H1 (cell line): ENCODE measurements around the gene SMIM41. TPM values are rescaled to one million over a fixed set of nuclear protein-coding genes. Genes with fewer than 3 reads are reported as not detected.

ENCODE experiments used
- CTCF ChIA-PET: fragments of 300-600 bp; sonication (Branson Sonifier 250); formaldehyde crosslinking; loops from one replicate; lab custom pipeline; 2021; ENCODE audit not compliant: partially characterized antibody; lab: Charles Lee
- POLR2A ChIA-PET: fragments of 300-600 bp; sonication (Branson Sonifier 250); formaldehyde crosslinking; loops from one replicate; lab custom pipeline; 2021; ENCODE audit warnings: inconsistent platforms; ENCODE audit not compliant: partially characterized antibody; lab: Charles Lee
- DNase-seq, 2 experiments: peaks; one replicate each; pipeline versions ENCODE4 v3.0.0 to v3.0.0-alpha.2; 2010 to 2022; ENCODE audit warnings: low spot score in 2 of 2, low read depth in 1 of 2, mixed read lengths in 1 of 2
- FAIRE-seq: peaks from 2 replicates; lab custom pipeline; 2011; peaks lifted over from hg19 to GRCh38; lab: Jason Lieb, UNC
- H2AFZ ChIP-seq: 2 replicates; pipeline ENCODE4 v1.8.1; 2012; ENCODE audit warnings: low read length, inconsistent platforms
- H2AK5ac ChIP-seq: 2 replicates; pipeline ENCODE4 v1.6.1; 2013; ENCODE audit warnings: low read depth, low read length
- H2BK120ac ChIP-seq: replicated peaks from 2 replicates; pipeline ENCODE3; 2013; ENCODE audit warnings: low read depth, low read length, inconsistent platforms
- H2BK12ac ChIP-seq: 2 replicates; pipeline ENCODE4 v1.6.1; 2013; ENCODE audit warnings: low read depth, low read length
- H2BK15ac ChIP-seq: 2 replicates; pipeline ENCODE4 v1.6.1; 2013; ENCODE audit warnings: low read length
- H2BK20ac ChIP-seq: 2 replicates; pipeline ENCODE4 v1.6.1; 2013; ENCODE audit warnings: low read length
- H2BK5ac ChIP-seq: 2 replicates; pipeline ENCODE4 v1.6.1; 2013; ENCODE audit warnings: low read depth, low read length
- H3K14ac ChIP-seq: 2 replicates; pipeline ENCODE4 v1.6.1; 2013; ENCODE audit warnings: inconsistent platforms; ENCODE audit not compliant: insufficient read length
- H3K18ac ChIP-seq: 2 replicates; pipeline ENCODE4 v1.6.1; 2013; ENCODE audit warnings: low read length; ENCODE audit errors: extremely low read depth
- H3K23ac ChIP-seq: 2 replicates; pipeline ENCODE4 v1.6.1; 2013; ENCODE audit warnings: inconsistent platforms; ENCODE audit not compliant: insufficient read length
- H3K23me2 ChIP-seq: 2 replicates; pipeline ENCODE4 v1.6.1; 2013; ENCODE audit warnings: low read depth, low read length
- H3K27ac ChIP-seq: 2 replicates; pipeline ENCODE4 v1.6.1; 2011; ENCODE audit warnings: low read depth, low read length, inconsistent platforms
- H3K27me3 ChIP-seq, 4 experiments: replicated peaks in 1 of 4; 1 replicate in 1 of 4; 2 replicates in 3 of 4; pipeline versions ENCODE4 v1.6.1 to v1.8.1; 2011 to 2013; ENCODE audit warnings: low read length in 3 of 4, mild to moderate bottlenecking in 3 of 4, inconsistent platforms in 2 of 4, mixed read lengths in 2 of 4, moderate library complexity in 1 of 4; ENCODE audit not compliant: control insufficient read depth in 3 of 4, insufficient read depth in 3 of 4; ENCODE audit errors: extremely low read depth in 1 of 4
- H3K36me3 ChIP-seq, 4 experiments: 2 replicates each; pipeline versions ENCODE4 v1.6.1 to v1.8.1; 2011 to 2013; ENCODE audit warnings: mild to moderate bottlenecking in 4 of 4, low read length in 3 of 4, moderate library complexity in 2 of 4, control low read depth in 1 of 4, inconsistent platforms in 1 of 4; ENCODE audit not compliant: insufficient read depth in 4 of 4, control insufficient read depth in 2 of 4
- H3K4ac ChIP-seq: replicated peaks from 2 replicates; pipeline ENCODE3; 2013; ENCODE audit warnings: low read length, low read depth, mixed read lengths, inconsistent platforms; ENCODE audit not compliant: insufficient read length
- H3K4me1 ChIP-seq, 4 experiments: replicated peaks in 1 of 4; 1 replicate in 1 of 4; 2 replicates in 3 of 4; pipeline versions ENCODE4 v1.6.1 to v1.8.1; 2011 to 2013; ENCODE audit warnings: low read length in 3 of 4, inconsistent platforms in 2 of 4, mixed read lengths in 1 of 4; ENCODE audit not compliant: insufficient read depth in 4 of 4, control insufficient read depth in 3 of 4
- H3K4me2 ChIP-seq, 2 experiments: 2 replicates each; pipeline versions ENCODE4 v1.6.1 to v1.8.1; 2011 to 2013; ENCODE audit warnings: low read depth in 2 of 2, low read length in 2 of 2, control low read depth in 1 of 2, inconsistent platforms in 1 of 2, mild to moderate bottlenecking in 1 of 2; ENCODE audit not compliant: insufficient read depth in 1 of 2
- H3K4me3 ChIP-seq, 4 experiments: fragments of 200-600, 300-600 bp in 1 of 4; sonication (generic), shearing (Covaris generic), sonication (Bioruptor Twin) in 1 of 4; 2 replicates each; pipeline versions ENCODE4 v1.5.1 to v1.8.1; 2011 to 2016; ENCODE audit warnings: low read length in 4 of 4, low read depth in 3 of 4, control low read depth in 2 of 4, inconsistent platforms in 2 of 4, mild to moderate bottlenecking in 2 of 4, mixed read lengths in 1 of 4, moderate library complexity in 1 of 4; ENCODE audit not compliant: insufficient read depth in 2 of 4; ENCODE audit errors: extremely low read depth in 1 of 4
- H3K56ac ChIP-seq: replicated peaks from 2 replicates; pipeline ENCODE3; 2013; ENCODE audit warnings: low read depth, mild to moderate bottlenecking, mixed read lengths, low read length, inconsistent platforms; ENCODE audit not compliant: insufficient read length
- H3K79me1 ChIP-seq: 2 replicates; pipeline ENCODE4 v1.6.1; 2013; ENCODE audit warnings: low read depth, low read length, control low read depth
- H3K79me2 ChIP-seq, 2 experiments: 2 replicates each; pipeline versions ENCODE4 v1.6.1 to v1.8.1; 2012 to 2013; ENCODE audit warnings: low read length in 2 of 2, mild to moderate bottlenecking in 2 of 2, inconsistent platforms in 1 of 2; ENCODE audit not compliant: insufficient read depth in 2 of 2, control insufficient read depth in 1 of 2
- H3K9ac ChIP-seq, 4 experiments: replicated peaks in 1 of 4; 1 replicate in 1 of 4; 2 replicates in 3 of 4; pipeline versions ENCODE4 v1.6.1 to v1.8.1; 2011 to 2013; ENCODE audit warnings: low read depth in 3 of 4, low read length in 3 of 4, control low read depth in 2 of 4, mild to moderate bottlenecking in 2 of 4, moderate library complexity in 2 of 4, inconsistent platforms in 1 of 4; ENCODE audit errors: extremely low read depth in 1 of 4
- H3K9me3 ChIP-seq, 2 experiments: 2 replicates each; pipeline versions ENCODE4 v1.6.1 to v1.8.1; 2012 to 2013; ENCODE audit warnings: mild to moderate bottlenecking in 2 of 2, moderate library complexity in 2 of 2, control low read depth in 1 of 2, inconsistent platforms in 1 of 2, low read depth in 1 of 2, low read length in 1 of 2, mixed read lengths in 1 of 2; ENCODE audit not compliant: insufficient read depth in 2 of 2
- H4K20me1 ChIP-seq, 2 experiments: replicated peaks in 1 of 2; 2 replicates each; pipeline versions ENCODE3 to v1.8.1; 2011 to 2013; ENCODE audit warnings: inconsistent platforms in 2 of 2, low read length in 2 of 2, mild to moderate bottlenecking in 1 of 2; ENCODE audit not compliant: insufficient read depth in 2 of 2, control insufficient read depth in 1 of 2
- H4K5ac ChIP-seq: 2 replicates; pipeline ENCODE4 v1.6.1; 2013; ENCODE audit warnings: low read length, low read depth, mixed read lengths, inconsistent platforms; ENCODE audit not compliant: insufficient read length
- H4K8ac ChIP-seq: 2 replicates; pipeline ENCODE4 v1.8.0; 2013; ENCODE audit warnings: mild to moderate bottlenecking, moderate library complexity, low read length, inconsistent platforms; ENCODE audit not compliant: insufficient read depth; ENCODE audit errors: extremely low read depth
- H4K91ac ChIP-seq: replicated peaks from 2 replicates; pipeline ENCODE3; 2013; ENCODE audit warnings: low read length, mixed read lengths, inconsistent platforms; ENCODE audit not compliant: insufficient read length
- CTCF ChIP-seq, 3 experiments: IDR thresholded peaks; 1 replicate in 2 of 3; 2 replicates in 1 of 3; pipeline versions ENCODE4 v1.5.1 to v1.6.1; 2011; ENCODE audit warnings: low read length in 3 of 3, mild to moderate bottlenecking in 3 of 3, inconsistent platforms in 2 of 3, low read depth in 1 of 3, moderate library complexity in 1 of 3; ENCODE audit not compliant: insufficient read depth in 1 of 3; ENCODE audit errors: control extremely low read depth in 1 of 3
- TAF1 ChIP-seq: IDR thresholded peaks from 2 replicates; pipeline ENCODE4 v1.6.1; 2011; ENCODE audit warnings: mild to moderate bottlenecking, low read depth, low read length
- WGBS, 2 experiments: shearing (Covaris generic) in 1 of 2; methylation state at CpG; one replicate each; pipeline versions ENCODE4 v1.1.6 to v1.1.7; 2013 to 2015; ENCODE audit warnings: low lambda C conversion rate in 2 of 2, mixed read lengths in 2 of 2, inconsistent platforms in 1 of 2, low coverage in 1 of 2, missing lambda C conversion rate in 1 of 2; ENCODE audit not compliant: insufficient replicate concordance in 2 of 2, insufficient coverage in 1 of 2, insufficient read length in 1 of 2; ENCODE audit errors: extremely low coverage in 1 of 2, missing lambda C conversion rate in 1 of 2; 5-methylcytosine and 5-hydroxymethylcytosine counted together
- polyA plus RNA-seq, 7 experiments: library from polyadenylated mRNA; depleted of rRNA in 3 of 7; stranded (reverse) in 5 of 7; unstranded in 2 of 7; fragments of >200 nt in 5 of 7; fragments of 200-250 nt in 2 of 7; gene quantifications; 1 replicate in 5 of 7; 2 replicates in 1 of 7; 4 replicates in 1 of 7; pipeline versions ENCODE4 v1.2.1 to v1.2.3, GENCODE V29; 2011 to 2013; ENCODE audit warnings: missing spikeins in 2 of 7, mixed read lengths in 2 of 7
- total RNA-seq: library from RNA; stranded (reverse); fragmentation: NEBNext Ultra II Directional; extraction: Animal tissue kit (Norgen Biotek cat#: 25700); gene quantifications from 2 replicates; pipeline ENCODE4 v1.2.1, GENCODE V29; 2021

SMIM41 gene
- total and polyA plus RNA-seq, 2 of the 8 experiments (the other 6 are each of a cell fraction or from before 2014, with no cell fraction given): 0.28 to 0.98 TPM

GRCh38 chr12:52035926-52036325, 43.6 kb upstream of the SMIM41 start:
- Histone ChIP-seq H3K9ac (no peak overlapping the region), H3K14ac (no peak overlapping the region), H2AK5ac (peak overlapping the region; percentile 17; the same call in 1 of the 2 replicates), H3K18ac (no peak overlapping the region), H2BK15ac (no peak overlapping the region), H4K5ac (no peak overlapping the region), H2BK12ac (peak overlapping the region; percentile 94; the same call in 1 of the 2 replicates), H3K27ac (no peak overlapping the region), H3K23me2 (peaks cover 2% of the 10 kb centered on the region; the same call in 1 of the 2 replicates), H4K20me1 (peaks cover 2 to 5% of the 10 kb centered on the region in 2 experiments), H2BK20ac (no peak overlapping the region), H3K9me3 (no peaks in the 10 kb centered on the region), H3K4me3 (no peak overlapping the region; a peak in 2 of 8 replicates), H3K56ac (no peak overlapping the region), H2BK120ac (no peak overlapping the region), H2BK5ac (0 out of 2 replicates have a peak overlapping the region, but pooled peaks have one; percentile 52), H4K91ac (no peak overlapping the region), H2AFZ (no peak overlapping the region), H3K79me1 (0 out of 2 replicates have a peak, but pooled peaks cover 2% of the 10 kb centered on the region), H4K8ac (no peak overlapping the region), H3K27me3 (peaks cover 2 to 32% (median 22%) of the 10 kb centered on the region in 4 experiments; a peak in 6 of 7 replicates), H3K4ac (no peak overlapping the region), H3K79me2 (peaks cover 0 to 24% of the 10 kb centered on the region in 2 experiments; a peak in 3 of 4 replicates), H3K4me1 (peaks cover 4 to 7% (median 6%) of the 10 kb centered on the region in 4 experiments; a peak in 6 of 7 replicates), H3K36me3 (no peaks in the 10 kb centered on the region), H3K4me2 (peak overlapping the region in 1 of 2 experiments; percentile 67; a peak in 1 of 4 replicates), H3K23ac (no peak overlapping the region)
- no peak for TF ChIP-seq TAF1
- no peak for TF ChIP-seq CTCF (IDR thresholded peaks at IDR 0.05; ENCODE audit: control extremely low read depth in 1 of 3, insufficient read depth in 1 of 3, low read depth in 1 of 3, low read length in 3 of 3)
- WGBS, 2 experiments: 79% methylated on average over 2 of the region's 2 CpGs; no CpG with 5 or more reads in 1 of the 2 experiments
- CTCF ChIA-PET: interaction anchor here (0.8 to 22.7 kb wide), 7 partner anchors 10 to 86 kb away, joined by 3 to 1249 read pairs (median 4); partner anchors contain the start of gene TAMALIN
- FAIRE-seq (no peak), DNase-seq (no peak)
- POLR2A ChIA-PET: interaction anchor here (0.8 to 6.6 kb wide), 5 partner anchors 7 to 87 kb away, joined by 3 to 56 read pairs (median 9); partner anchors contain the start of genes ATG101 and NR4A1
